Measurements from ENCODE around the gene CDC14B. TPM values are rescaled to one million over a fixed set of nuclear protein-coding genes. Genes with fewer than 3 reads are reported as not detected.

CDC14B gene
- total and polyA plus RNA-seq, 2 of the 4 experiments (the other 2 are of a cell fraction), result 9.7 to 26.3 TPM

- Histone ChIP-seq H2BK20ac (ENCODE audit: low read depth, low read length) (no peak overlapping the region), H4K91ac (ENCODE audit: insufficient read depth, low read depth, low read length) (no peak overlapping the region), H3K56ac (ENCODE audit: extremely low read depth, insufficient read depth, low read length) (no peak overlapping the region), H3K79me1 (ENCODE audit: low read depth in 1 of 2, low read length in 2 of 2) (peaks cover 0 to 14% of the 10 kb centered on the region in 2 experiments; a peak in 2 of 4 replicates), H4K20me1 (ENCODE audit: insufficient read depth, low read length) (no peaks in the 10 kb centered on the region; the same call in 1 of the 2 replicates), H3K14ac (replicated peaks; ENCODE audit: low read depth, low read length) (no peak overlapping the region), H2AK9ac (replicated peaks; ENCODE audit: low read depth, low read length, poor library complexity) (no peak overlapping the region), H2AFZ (replicated peaks; ENCODE audit: low read length, poor library complexity) (no peak overlapping the region), H3K4me1 (ENCODE audit: control insufficient read depth, insufficient read depth, low read length) (peaks cover 15% of the 10 kb centered on the region), H3K18ac (ENCODE audit: low read depth, low read length) (no peak overlapping the region), H3K36me3 (ENCODE audit: control insufficient read depth, insufficient read depth, low read length) (peaks cover 6% of the 10 kb centered on the region), H3K27me3 (ENCODE audit: control insufficient read depth, insufficient read depth, low read length) (no peaks in the 10 kb centered on the region), H3K9me1 (ENCODE audit: insufficient read depth, low read length) (peaks cover 16% of the 10 kb centered on the region), H3K4me3 (ENCODE audit: insufficient read depth, low read depth, low read length) (no peak overlapping the region), H3K9ac (ENCODE audit: low read depth, low read length) (no peak overlapping the region), H2BK120ac (ENCODE audit: low read depth, low read length) (no peak overlapping the region), H3K4ac (ENCODE audit: low read depth, low read length) (no peak overlapping the region), H3K23ac (ENCODE audit: low read depth, low read length) (no peak overlapping the region), H2AK5ac (ENCODE audit: low read depth, low read length) (no peak overlapping the region), H3K27ac (ENCODE audit: insufficient read depth, low read length) (no peak overlapping the region), H3K9me3 (ENCODE audit: control insufficient read depth, insufficient read depth, low read length) (no peaks in the 10 kb centered on the region), H3K4me2 (ENCODE audit: low read depth, low read length) (no peak overlapping the region), H2BK5ac (ENCODE audit: low read depth, low read length, poor library complexity, severe bottlenecking) (no peak overlapping the region), H4K5ac (ENCODE audit: low read depth, low read length) (no peak overlapping the region), H4K8ac (ENCODE audit: low read depth in 2 of 2, low read length in 2 of 2) (no peak overlapping the region), H2BK15ac (ENCODE audit: low read depth, low read length) (no peak overlapping the region)
- POLR2A ChIA-PET (ENCODE audit: unreplicated experiment), result no interaction called here
- no peak for DNase-seq
- intact Hi-C loops (cut with micrococcal nuclease) (no loop called here), dilution Hi-C loops (cut with HindIII; ENCODE audit: low sequenced_read_pairs, unreplicated experiment) (no loop called here), in situ Hi-C loops (cut with MboI; ENCODE audit: low sequenced_read_pairs) (no loop called here)
- BruUV-seq (replicated peaks), result no TSS peak
- ATAC-seq (ENCODE audit: low read depth), result no peak
- no CpG with 5 or more reads among the region's 3 CpGs for WGBS, 2 experiments (ENCODE audit: extremely low coverage in 2 of 2, insufficient read length in 1 of 2)
- TF ChIP-seq MAFK (IDR thresholded peaks at IDR 0.05; ENCODE audit: low read depth, low read length), result no peak
- no peak for TF ChIP-seq NFE2L2 (IDR thresholded peaks at IDR 0.05; ENCODE audit: low read depth, low read length)
- no peak for TF ChIP-seq MAZ (IDR thresholded peaks at IDR 0.05; ENCODE audit: borderline replicate concordance, low read depth, low read length)
- no peak for TF ChIP-seq CEBPB (IDR thresholded peaks at IDR 0.05; ENCODE audit: low read depth, low read length)
- TF ChIP-seq ELK1 (IDR thresholded peaks at IDR 0.05; ENCODE audit: borderline replicate concordance, low read depth, low read length), result no peak
- no peak for TF ChIP-seq CHD1 (IDR thresholded peaks at IDR 0.05; ENCODE audit: low read depth, low read length)
- TF ChIP-seq RCOR1 (IDR thresholded peaks at IDR 0.05; ENCODE audit: insufficient replicate concordance, low read length), result no peak
- TF ChIP-seq POLR2A (IDR thresholded peaks at IDR 0.05; ENCODE audit: low read depth, low read length), result no peak
- TF ChIP-seq MXI1 (IDR thresholded peaks at IDR 0.05; ENCODE audit: borderline replicate concordance, low read depth, low read length), result no peak
- no peak for TF ChIP-seq RFX5 (IDR thresholded peaks at IDR 0.05; ENCODE audit: low read depth, low read length)
- TF ChIP-seq CTCF (conservative IDR thresholded peaks at IDR 0.05; ENCODE audit: low read depth, low read length), result no peak
- TF ChIP-seq RAD21 (IDR thresholded peaks at IDR 0.05; ENCODE audit: low read length), result no peak
- no peak for TF ChIP-seq BHLHE40 (IDR thresholded peaks at IDR 0.05; ENCODE audit: low read depth, low read length)
- no peak for TF ChIP-seq FOS (IDR thresholded peaks at IDR 0.05; ENCODE audit: low read depth, low read length)
- TF ChIP-seq SMC3 (IDR thresholded peaks at IDR 0.05; ENCODE audit: low read depth, low read length), result no peak
- no peak for TF ChIP-seq USF2 (IDR thresholded peaks at IDR 0.05; ENCODE audit: low read depth, low read length)
- CTCF ChIA-PET, result no interaction called here
These were observed 107.4 kb downstream of the CDC14B start for GRCh38 chr9:96512240-96512639.

Measured in IMR-90 (cell line).